Suprapubic skin (tissue), 4 donors: ENCODE data around the gene MAJIN. TPM values are rescaled to one million over a fixed set of nuclear protein-coding genes. Genes with fewer than 3 reads are reported as not detected.

Experiments used
- DNase-seq, 2 donors: peaks; one replicate each; pipeline ENCODE4 v3.0.0-alpha.2; 2019; ENCODE audit warnings: low spot score in 2 of 2
- H3K27ac ChIP-seq: fragments of 200-600 bp; sonication (generic); one replicate; pipeline ENCODE4 v1.5.1; 2019
- H3K27me3 ChIP-seq: fragments of 200-600 bp; sonication (generic); one replicate; pipeline ENCODE4 v1.5.1; 2019
- H3K36me3 ChIP-seq: fragments of 200-600 bp; sonication (generic); one replicate; pipeline ENCODE4 v1.5.1; 2019
- H3K4me1 ChIP-seq: fragments of 200-600 bp; sonication (generic); one replicate; pipeline ENCODE4 v1.5.1; 2019
- H3K4me3 ChIP-seq: fragments of 200-600 bp; sonication (generic); one replicate; pipeline ENCODE4 v1.5.1; 2019; ENCODE audit warnings: mild to moderate bottlenecking
- H3K9me3 ChIP-seq: fragments of 200-600 bp; sonication (generic); one replicate; pipeline ENCODE4 v1.5.1; 2019
- CTCF ChIP-seq, 2 donors: fragments of 200-600 bp in 1 of 2; fragments of 450-650 bp in 1 of 2; sonication (generic) in 1 of 2; IDR thresholded peaks; one replicate each; pipeline ENCODE4 v1.5.1; 2016 to 2019; ENCODE audit warnings: antibody characterized with exemption in 2 of 2, mild to moderate bottlenecking in 1 of 2, moderate library complexity in 1 of 2
- EP300 ChIP-seq: sonication (generic); formaldehyde crosslinking; IDR thresholded peaks from one replicate; pipeline ENCODE4 v1.6.1; 2017; ENCODE audit warnings: antibody characterized with exemption
- POLR2A ChIP-seq, 2 donors: fragments of 450-650 bp; IDR thresholded peaks; one replicate each; pipeline ENCODE4 v1.6.1; 2017; ENCODE audit warnings: antibody characterized with exemption in 2 of 2, mild to moderate bottlenecking in 2 of 2, moderate library complexity in 2 of 2
- POLR2AphosphoS5 ChIP-seq, 3 donors: sonication (generic); formaldehyde crosslinking; IDR thresholded peaks; one replicate each; pipeline ENCODE4 v1.6.1; 2017; ENCODE audit warnings: antibody characterized with exemption in 3 of 3
- WGBS: methylation state at CpG from one replicate; pipeline ENCODE4 v1.1.5; 2018; 5-methylcytosine and 5-hydroxymethylcytosine counted together
- total RNA-seq, 4 donors: library from RNA; depleted of rRNA; stranded (reverse); fragments of >200 nt; gene quantifications; one replicate each; pipeline ENCODE4 v1.1.0, GENCODE V29; 2016

Gene MAJIN
- total RNA-seq, 4 donors from 2014 or later = not detected

- Histone ChIP-seq H3K27ac (no peak within 1 kb of the TSS), H3K9me3 (no peaks in the 10 kb centered on the region), H3K4me3 (no peak within 1 kb of the TSS), H3K27me3 (no peaks in the 10 kb centered on the region), H3K36me3 (peaks cover 34% of the 10 kb centered on the region), H3K4me1 (peaks cover 10% of the 10 kb centered on the region)
- no peak for DNase-seq
- WGBS = 54% methylated on average over 9 of the region's 14 CpGs
- TF ChIP-seq POLR2AphosphoS5 (IDR thresholded peaks at IDR 0.05) (no peak), CTCF (IDR thresholded peaks at IDR 0.05) (no peak), POLR2A (IDR thresholded peaks at IDR 0.05) (no peak), EP300 (no peak)
Observed at GRCh38 chr11:64935359-64936081, 36.4 kb downstream of the MAJIN start, which contains the start of gene GPHA2. TSS of gene GPHA2 (minus strand) at chr11:64935893. CDS start at chr11:64935460, 433 bp downstream.

- no peaks in the 10 kb centered on the region for H3K9me3 ChIP-seq
- 86% methylated on average over 16 of the region's 27 CpGs for WGBS
- H3K4me3 ChIP-seq = no peak overlapping the region
- no peak for DNase-seq
- no peaks in the 10 kb centered on the region for H3K27me3 ChIP-seq
- no peak overlapping the region for H3K27ac ChIP-seq
- H3K36me3 ChIP-seq = peaks cover 41% of the 10 kb centered on the region
- no peak for TF ChIP-seq CTCF (IDR thresholded peaks at IDR 0.05)
- TF ChIP-seq POLR2AphosphoS5 (IDR thresholded peaks at IDR 0.05) = no peak
- TF ChIP-seq EP300 = no peak
- no peak for TF ChIP-seq POLR2A (IDR thresholded peaks at IDR 0.05)
- peaks cover 10% of the 10 kb centered on the region for H3K4me1 ChIP-seq
Observed at GRCh38 chr11:64934682-64935358, 37.1 kb downstream of the MAJIN start.

- Histone ChIP-seq H3K9me3 (no peaks in the 10 kb centered on the region), H3K36me3 (peaks cover 46% of the 10 kb centered on the region), H3K27me3 (no peaks in the 10 kb centered on the region), H3K4me1 (peaks cover 10% of the 10 kb centered on the region), H3K4me3 (no peak overlapping the region), H3K27ac (no peak overlapping the region)
- TF ChIP-seq POLR2AphosphoS5 (IDR thresholded peaks at IDR 0.05) (no peak), CTCF (IDR thresholded peaks at IDR 0.05) (no peak), POLR2A (IDR thresholded peaks at IDR 0.05) (no peak), EP300 (no peak)
- 91% methylated on average over 6 of the region's 10 CpGs for WGBS
- DNase-seq = no peak
Observed at GRCh38 chr11:64933935-64934681, 37.8 kb downstream of the MAJIN start.

- TF ChIP-seq CTCF (IDR thresholded peaks at IDR 0.05) = no peak
- TF ChIP-seq EP300 = no peak
- no peak for TF ChIP-seq POLR2AphosphoS5 (IDR thresholded peaks at IDR 0.05)
- TF ChIP-seq POLR2A (IDR thresholded peaks at IDR 0.05) = no peak
- Histone ChIP-seq H3K4me1 (peaks cover 10% of the 10 kb centered on the region), H3K4me3 (no peak overlapping the region), H3K27ac (no peak overlapping the region), H3K27me3 (no peaks in the 10 kb centered on the region), H3K36me3 (peaks cover 52% of the 10 kb centered on the region), H3K9me3 (no peaks in the 10 kb centered on the region)
- WGBS = 79% methylated on average over 12 of the region's 12 CpGs
- no peak for DNase-seq
Observed at GRCh38 chr11:64933213-64933934, 38.5 kb downstream of the MAJIN start.
